Fibroblast of lung (primary cell): ENCODE results near the gene PHF20.

ENCODE experiments used
- CTCF ChIP-seq, 2 donors: IDR thresholded peaks in 1 of 2; conservative IDR thresholded peaks in 1 of 2; 1 replicate in 1 of 2; 2 replicates in 1 of 2; pipeline ENCODE4 v1.5.1; 2011 to 2012; ENCODE audit warnings: low read length in 2 of 2, control low read depth in 1 of 2, inconsistent platforms in 1 of 2, low read depth in 1 of 2, mild to moderate bottlenecking in 1 of 2
- EZH2 ChIP-seq: IDR thresholded peaks from 2 replicates; pipeline ENCODE4 v1.5.1; 2012; ENCODE audit warnings: low read length, control low read depth, mild to moderate bottlenecking; ENCODE audit errors: missing control alignments

- TF ChIP-seq CTCF (conservative IDR thresholded peaks at IDR 0.05 in 1 of 2, IDR thresholded peaks at IDR 0.05 in 1 of 2; ENCODE audit: low read depth in 1 of 2, low read length in 2 of 2), result no peak
- TF ChIP-seq EZH2, result no peak
These were observed 184.8 kb downstream of the PHF20 start for GRCh38 chr20:35956616-35957015.
